GM10847 (cell line): ENCODE data around the gene EPS15.

ENCODE experiments used
- POLR2A ChIP-seq: IDR thresholded peaks from 2 replicates; pipeline ENCODE4 v1.6.1; 2011; ENCODE audit not compliant: insufficient read length; ENCODE audit errors: extremely low read depth

Gene EPS15

DNA sequence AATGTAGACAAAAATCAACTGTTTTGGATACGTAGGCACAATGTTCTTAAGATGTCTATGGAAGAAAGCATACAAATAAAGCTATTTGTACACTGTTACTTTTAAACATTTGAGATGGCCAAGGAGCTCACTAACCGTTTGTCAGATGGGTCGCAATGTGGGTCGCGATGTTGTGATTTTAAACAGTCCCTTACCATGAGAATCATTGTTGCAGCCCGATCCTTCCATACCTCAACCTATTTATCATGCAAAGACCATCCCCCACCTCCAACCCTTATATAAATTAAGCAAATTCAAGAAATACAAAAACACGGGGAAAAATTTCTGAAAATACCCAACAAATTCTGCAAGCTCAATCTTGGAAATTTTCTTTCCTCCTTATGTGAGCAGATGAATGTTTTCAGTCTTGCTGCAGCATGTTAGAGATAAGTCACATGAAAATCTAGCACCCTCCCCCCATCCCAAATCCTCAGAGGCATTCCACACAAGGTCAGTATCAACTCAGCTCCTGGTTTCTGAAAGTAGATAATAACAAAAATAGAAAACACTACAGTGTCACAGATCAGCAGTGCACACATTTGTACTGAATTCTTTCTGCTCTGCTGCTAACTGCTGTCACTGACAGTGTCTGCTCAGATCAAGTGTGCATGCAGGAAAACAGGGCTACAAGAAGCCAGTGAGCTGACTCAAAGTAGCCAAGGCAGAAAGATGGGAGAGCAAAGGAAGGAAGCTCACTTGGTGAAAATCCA lies 95.8 kb downstream of the EPS15 start:
- no peak for TF ChIP-seq POLR2A

DNA sequence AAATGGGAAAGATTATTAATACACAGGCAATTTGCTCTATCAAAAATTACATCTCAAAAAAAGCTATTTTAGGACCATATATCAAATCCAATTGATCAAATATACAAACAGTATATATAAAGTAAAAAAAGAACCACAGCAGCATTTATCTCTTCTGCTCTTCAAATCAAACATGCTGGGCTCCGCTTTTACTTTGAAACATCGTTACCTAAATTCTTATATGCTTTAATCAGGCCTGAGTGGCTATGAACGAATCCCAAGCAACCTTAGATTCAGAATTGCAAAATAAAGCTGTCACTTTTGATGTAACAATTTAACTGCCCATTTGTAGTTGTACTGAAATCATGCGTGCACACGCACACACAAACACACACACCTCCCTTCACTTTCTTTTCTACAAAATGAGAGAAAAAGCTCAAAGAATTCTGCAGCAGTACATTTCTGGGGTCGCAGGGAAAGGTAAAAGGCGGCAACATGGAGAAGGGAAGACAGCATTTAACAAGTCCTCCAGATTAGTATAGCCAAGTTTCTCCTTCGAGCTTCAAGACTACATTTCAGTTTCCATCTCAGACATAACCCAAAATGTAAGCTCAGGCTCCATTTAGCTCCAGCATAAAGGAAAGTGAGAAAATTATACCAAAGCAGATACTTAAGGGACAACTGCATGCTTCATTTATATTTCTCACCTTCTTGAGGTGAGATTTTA lies 96.5 kb downstream of the EPS15 start:
- TF ChIP-seq POLR2A, result no peak

DNA sequence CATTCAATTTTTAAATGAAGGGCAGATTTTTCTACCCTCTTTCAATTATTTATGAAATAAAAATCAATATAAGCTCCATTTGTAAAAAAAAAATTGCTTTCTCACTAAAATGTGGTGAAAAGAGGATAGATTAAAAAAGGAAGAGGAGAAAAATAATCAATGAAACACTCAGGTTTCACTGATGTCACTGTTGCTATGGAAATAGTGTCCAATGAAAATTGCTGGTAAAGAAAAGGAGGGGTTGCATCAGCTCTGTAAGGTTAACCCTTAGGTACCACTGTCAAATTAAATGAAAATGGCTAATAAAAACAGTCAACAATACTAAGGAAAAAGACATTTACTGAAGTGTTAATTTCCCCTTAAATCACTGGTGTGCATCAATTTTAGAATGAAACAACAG lies 97.1 kb downstream of the EPS15 start:
- TF ChIP-seq POLR2A, result no peak

DNA sequence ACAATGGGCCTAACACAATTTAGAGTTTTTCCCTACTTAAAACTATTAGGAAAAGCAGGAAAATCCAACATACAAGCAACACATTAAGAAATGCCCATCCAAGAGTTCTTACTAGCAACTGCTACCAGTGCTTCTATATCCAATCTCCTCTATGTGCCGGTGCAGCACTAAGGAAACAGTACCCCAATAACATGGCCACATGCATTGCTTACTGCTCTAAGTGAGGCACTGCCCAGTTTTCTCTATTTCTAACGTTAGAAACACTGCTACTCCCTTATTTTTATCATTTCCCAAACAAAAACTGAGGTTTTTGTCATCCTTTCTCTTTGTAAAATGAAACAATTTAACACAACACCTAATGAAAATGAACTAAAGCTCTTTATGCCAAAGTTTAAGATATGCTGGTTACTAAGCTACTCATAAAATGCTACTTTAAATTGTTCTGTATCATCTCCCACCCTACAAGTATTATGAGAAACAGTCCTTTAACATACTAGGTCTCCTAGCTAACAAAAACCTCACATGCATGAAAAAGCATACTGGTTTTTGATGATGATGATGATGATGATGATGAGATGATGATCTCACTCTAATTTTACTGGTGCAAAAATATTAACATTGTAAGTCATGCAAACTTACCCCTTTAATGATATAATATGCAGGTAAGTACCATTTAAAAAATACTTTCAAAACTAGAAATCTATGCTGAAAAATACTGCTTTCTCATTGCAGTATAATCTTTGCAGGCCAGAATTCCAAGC lies 98.0 kb downstream of the EPS15 start:
- TF ChIP-seq POLR2A, result no peak

DNA sequence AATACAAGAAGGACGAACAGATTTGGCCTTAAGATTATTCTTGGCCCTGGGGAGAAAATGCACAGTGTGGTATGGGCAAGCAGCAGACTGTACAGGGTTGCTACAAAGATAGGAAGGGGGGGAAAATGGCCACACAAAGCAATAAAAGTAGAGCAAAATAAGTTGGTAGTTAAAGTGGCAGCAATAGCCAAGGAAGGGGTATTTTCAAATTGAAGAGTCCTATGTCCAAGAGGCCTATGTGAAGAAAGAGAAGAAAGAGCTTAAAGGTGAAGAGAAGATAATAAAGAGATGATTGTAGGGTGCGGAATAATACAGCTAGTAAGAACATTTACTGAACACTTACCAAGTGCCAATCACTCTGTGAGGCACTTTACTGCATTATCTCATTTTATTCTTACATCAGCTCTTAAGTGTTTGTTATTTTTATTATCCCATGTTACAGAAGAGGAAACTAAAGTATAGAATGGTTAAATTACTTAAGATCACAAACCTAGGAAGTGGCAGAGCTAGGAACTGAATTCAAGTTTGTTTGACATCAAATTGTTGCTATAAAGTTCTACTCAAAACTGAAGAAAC lies 100.6 kb downstream of the EPS15 start:
- TF ChIP-seq POLR2A, result no peak

DNA sequence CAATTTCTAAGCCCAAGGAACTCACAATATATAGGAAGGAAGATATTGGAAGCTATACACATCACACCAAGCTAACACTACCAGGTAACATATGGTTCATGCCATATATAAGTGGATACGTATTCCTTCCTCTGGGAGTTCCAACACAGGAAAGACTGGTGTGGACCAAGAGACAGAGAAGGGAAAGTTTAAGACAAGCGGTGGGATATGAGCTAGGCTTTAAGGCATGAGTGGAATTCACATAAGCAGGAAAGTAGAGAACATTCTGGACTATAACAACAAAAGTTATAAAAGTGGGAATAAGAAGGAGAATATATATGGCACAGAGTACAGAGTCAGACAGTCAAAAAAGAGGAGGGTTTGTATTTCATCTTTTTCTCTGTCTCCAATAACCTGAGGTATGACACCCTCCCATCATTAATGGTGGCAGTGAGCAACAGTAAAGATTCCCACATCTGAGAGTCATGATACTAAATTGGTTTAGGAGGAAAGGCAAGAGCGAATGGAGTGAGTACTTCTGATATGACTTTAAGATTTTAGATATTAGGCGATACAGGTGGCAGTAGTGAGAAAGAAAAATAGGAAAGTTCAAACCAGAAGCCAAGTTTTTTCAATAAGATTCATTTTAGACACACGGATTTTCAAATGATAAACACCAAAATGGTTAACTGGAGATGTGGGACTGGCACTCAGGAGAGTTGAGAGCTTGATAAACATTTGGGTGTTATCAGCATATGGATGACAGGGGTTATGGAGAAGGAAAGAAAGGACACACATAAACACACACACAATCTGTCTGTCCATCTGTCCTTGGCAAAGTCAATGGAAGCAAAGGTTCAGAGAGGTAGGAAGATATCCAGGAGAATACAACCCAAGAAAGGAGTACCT lies 101.3 kb downstream of the EPS15 start:
- no peak for TF ChIP-seq POLR2A

DNA sequence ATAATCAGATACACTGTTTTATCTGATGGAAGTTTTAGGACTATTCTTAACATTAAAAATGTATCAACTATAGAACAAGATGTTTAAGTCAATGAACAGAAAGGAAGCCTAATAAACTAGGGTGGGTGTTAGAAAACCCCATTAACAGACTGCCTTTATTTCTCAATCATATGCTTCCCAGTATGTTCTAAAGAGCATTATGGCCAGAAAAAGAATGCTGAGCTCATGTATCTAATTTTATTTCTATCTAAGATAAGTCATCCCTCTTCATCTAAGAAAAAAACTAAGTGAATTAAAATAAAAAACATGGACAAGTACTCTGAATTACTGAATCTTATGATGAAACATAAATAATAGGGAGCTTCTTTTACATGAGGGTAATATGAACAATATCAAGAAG lies 102.2 kb downstream of the EPS15 start:
- no peak for TF ChIP-seq POLR2A

DNA sequence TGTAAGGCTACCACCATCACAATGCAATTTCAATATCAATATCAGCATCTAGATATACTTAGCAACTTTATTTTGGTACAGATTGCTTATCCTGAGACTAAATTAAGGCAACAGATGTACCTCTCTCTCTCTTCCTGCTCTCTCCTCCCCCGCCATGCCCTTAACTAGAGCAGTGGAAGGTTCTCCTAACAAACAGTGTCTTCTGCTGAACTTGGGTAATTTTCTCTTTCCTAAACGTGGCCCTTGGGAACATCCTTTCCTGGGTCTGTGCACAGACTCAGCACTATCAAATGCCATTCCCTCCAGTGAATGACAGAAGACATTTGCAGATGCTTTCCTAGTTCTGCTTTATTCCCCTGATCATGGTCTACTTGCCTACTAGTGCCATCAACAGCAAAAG lies 103.1 kb downstream of the EPS15 start:
- TF ChIP-seq POLR2A, result no peak

DNA sequence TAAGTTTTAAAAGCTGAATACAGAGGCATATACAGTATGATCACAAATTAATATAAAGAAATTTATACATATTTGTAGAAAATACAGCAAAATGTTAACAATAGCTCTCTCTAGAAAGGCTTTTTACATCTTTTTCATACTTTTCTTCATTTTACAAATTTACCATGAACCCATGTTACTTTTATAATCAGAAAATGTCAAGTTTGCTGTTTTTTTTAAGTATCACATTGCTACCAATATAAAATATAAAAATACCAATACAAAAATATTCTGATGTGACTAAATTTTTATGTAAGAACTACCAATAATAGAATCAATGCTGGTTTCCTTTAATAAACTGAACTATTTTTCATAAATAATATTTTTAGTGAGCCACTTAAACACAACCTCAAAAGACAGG lies 104.3 kb downstream of the EPS15 start:
- TF ChIP-seq POLR2A, result no peak

DNA sequence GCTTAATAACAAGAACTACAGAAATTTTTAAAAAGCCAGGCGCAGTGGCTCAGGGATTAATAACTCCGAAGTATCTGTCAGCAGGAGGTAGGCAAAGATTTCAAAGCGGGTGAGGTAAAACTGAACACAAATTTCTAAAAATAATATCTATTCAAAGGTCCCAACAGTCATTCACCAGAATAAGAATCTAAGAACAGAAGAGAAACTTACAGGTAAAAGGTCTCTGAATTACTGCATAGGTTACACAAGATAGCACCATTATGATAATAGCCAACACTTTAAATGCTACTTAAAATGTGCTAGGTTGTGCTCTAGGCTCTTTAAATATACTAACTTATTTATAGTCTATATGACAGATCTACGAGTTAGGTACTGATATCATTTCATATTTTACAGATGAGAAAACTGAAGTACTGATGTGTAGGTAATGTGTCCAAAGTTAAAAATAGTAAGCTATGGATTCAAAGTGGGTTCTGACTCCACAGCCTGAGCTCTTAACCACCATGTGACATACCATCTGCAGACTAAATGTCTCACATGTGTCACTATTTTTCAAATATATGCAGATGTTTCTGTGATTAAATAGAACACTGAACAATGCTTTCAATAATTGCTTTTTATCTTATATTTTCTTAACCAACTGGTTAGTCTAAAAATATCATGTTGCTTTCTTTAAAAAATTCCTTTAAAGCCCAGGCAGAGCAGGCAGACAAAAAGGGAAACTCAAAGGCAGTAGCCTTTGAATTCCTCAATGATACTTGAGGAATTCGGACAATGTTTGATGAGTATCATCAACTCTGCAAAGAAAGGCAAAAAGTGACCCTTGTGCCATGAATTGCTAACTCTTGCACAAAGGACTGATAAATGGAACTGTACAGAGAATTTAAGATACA lies 108.3 kb downstream of the EPS15 start:
- TF ChIP-seq POLR2A, result no peak

DNA sequence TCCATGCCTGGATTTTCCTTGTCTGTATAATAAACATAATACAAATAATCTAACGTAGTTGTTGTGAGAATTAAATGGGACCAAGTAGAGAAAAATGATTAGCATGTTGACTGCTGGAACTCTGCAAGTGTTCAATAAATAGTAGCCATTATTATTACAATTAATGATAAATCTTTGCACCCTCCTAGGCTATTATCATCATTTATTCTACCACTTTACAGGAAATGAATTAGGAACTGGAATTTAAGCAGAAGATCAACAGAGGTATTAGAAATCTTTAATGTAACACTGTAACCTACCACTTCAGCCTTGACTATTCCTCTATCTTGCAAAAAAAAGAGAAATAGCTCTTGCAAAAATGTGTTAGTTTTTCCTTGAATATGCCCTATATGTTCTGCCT lies 126.8 kb downstream of the EPS15 start:
- no peak for TF ChIP-seq POLR2A

DNA sequence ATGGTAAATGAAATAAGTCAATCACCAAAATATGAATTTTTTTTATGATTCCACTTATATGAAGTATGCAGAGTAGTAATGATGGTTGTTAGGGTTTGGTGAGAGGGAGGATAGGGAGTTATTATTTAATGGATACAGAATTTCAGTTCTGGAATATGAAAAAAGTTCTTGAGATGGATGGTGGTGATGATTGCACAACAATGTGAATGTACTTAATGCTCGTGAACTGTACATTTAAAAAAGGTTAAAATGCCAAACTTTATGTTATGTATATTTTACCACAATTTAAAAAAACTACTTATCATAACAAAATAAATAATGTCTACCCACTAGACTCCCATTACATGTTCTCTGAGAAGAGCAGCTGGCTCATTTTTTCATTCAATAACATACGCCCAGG lies 133.3 kb downstream of the EPS15 start:
- TF ChIP-seq POLR2A, result no peak

DNA sequence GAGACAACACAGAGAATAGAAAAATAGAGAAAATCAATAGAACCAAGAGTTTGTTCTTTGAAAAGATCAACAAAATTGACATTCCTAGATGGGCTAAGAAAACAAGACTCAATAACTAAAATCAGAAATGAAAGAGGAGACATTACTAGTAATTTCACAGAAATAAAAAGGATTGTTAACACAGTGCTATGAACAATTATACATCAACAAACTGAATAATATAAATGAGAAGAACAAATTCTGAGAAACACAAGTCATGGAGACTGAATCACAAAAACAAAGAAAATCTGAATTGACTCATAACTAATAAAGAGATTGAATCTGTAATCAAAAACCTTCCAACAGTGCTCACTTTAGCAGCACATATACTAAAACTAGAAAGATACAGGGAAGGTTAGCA lies 137.1 kb downstream of the EPS15 start:
- no peak for TF ChIP-seq POLR2A

DNA sequence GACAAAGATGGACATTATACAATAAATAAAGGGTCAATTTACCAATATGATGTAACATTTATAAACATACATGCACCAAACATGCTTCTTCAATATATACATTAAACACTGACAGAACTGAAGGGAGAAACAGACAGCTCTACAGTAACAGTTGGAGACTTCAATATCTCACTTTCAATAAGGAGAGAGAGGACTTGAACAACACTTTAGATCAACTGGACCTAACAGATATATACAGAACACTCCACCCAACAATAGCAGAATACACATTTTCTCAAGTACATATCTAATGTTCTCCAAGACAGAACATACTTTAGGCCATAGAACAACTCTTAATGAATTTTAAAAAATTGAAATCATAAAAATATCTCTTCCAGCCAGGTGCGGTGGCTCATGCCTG lies 138.1 kb downstream of the EPS15 start:
- no peak for TF ChIP-seq POLR2A
